ENCODE measurements around the gene OSMR.

Gene OSMR

DNA sequence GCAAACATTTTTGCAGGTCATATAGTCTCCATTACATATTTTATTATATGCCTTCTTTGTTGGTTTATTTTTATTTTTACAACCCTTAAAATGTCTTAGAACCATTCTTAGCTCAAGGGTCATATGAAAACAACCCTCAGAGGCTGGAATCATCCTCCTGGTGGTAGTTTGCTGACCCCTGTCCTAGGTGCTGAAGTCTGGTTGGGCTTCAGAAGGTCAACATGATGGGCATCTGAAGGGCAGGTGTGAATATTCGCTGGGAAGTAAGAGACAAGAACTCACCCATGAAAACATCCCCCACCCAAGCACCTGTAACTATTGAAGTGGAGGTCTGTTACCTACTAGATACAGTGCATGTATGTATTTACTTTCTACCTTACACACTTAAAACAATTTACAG lies 75.4 kb downstream of the OSMR start:
- no peak for FAIRE-seq
- DNase-seq (ENCODE audit: extremely low spot score, insufficient read length, low read depth), result no peak

DNA sequence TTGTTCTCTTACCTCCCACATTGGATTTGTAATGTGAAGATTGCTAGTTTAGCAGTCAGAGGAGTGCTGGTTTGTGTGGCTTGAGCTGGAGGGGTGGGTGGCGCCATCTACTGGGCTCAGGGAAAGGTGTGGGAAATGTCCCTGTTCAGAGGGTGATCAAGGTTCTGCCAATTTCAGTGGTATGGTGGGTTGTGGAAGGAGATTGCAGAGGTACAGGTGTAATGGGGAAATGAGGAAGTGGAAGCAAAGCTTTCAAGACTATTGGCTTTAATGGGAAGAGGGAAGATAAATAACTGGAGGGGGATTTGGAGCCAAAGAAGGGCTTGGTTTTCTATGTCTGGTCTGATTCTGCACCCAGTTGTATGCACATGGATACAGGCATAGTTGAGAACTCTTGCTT lies 76.4 kb downstream of the OSMR start:
- DNase-seq (ENCODE audit: extremely low spot score, insufficient read length, low read depth) (peak; percentile 18), FAIRE-seq (no peak)

DNA sequence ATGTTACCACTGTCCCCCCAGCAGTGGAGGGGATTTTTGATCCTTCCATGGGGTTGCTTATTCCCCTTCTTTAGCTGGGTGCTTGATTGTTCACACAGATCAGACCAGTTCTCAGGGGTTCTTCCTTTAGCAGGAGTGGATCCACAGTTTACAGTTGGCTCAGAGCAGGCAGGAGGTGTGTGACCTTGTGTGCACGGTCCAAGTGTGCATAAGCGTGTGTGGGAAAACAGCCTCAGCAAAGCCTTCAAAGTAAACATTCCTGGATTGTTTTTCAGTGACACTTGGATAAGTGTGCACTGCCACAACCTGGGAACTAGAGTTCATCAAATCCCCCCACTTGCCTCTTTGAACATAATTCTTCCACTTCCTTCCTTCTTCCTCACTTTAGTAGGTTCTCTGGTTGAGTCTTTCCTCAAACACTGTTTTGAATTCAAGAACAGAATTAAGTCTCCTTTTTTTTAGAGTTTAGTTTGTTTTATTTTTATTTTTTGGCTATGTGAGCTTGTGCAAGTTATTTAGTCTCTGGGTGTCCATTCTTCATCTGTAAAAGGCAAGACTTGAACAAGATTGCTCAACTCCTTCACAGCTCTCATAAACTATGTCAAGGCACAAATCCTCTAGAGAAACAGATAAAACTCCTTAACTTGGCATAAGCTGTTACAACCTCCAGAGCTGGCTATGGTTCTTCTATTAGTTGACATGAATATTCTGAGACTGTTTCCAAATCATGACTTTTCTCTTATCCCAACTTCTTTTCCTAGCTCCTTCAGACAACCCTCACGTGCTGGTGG lies 78.0 kb downstream of the OSMR start:
- FAIRE-seq (no peak), DNase-seq (ENCODE audit: extremely low spot score, insufficient read length, low read depth) (no peak)

- DNase-seq (ENCODE audit: extremely low spot score, insufficient read length, low read depth), result no peak
- no peak for FAIRE-seq
These were observed 79.5 kb downstream of the OSMR start for GRCh38 chr5:38925154-38925925.

DNA sequence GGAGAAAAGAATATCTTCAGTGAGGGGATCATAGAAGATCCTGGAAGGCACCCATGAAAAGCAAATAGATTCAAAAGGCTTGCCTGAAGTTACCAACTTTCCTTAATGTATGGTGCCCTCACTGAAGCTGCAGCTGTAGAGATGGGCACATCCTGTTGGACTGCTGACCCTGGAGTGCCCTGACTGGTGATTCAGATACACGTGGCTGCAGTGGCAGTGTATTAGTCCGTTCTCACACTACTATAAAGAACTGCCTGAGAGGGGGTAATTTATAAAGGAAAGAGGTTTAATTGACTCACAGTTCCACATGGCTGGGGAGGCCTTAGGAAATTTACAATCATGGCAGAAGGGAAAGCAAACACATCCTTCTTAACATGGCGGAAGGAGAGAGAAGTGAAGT lies 80.3 kb downstream of the OSMR start:
- DNase-seq (ENCODE audit: extremely low spot score, insufficient read length, low read depth) (no peak), FAIRE-seq (no peak)

GRCh38 chr5:38927470-38927869 lies 81.7 kb downstream of the OSMR start:
- DNase-seq (ENCODE audit: extremely low spot score, insufficient read length, low read depth) (no peak), FAIRE-seq (no peak)

GRCh38 chr5:38929838-38930237 lies 84.0 kb downstream of the OSMR start:
- DNase-seq (ENCODE audit: extremely low spot score, insufficient read length, low read depth) (no peak), FAIRE-seq (no peak)

DNA sequence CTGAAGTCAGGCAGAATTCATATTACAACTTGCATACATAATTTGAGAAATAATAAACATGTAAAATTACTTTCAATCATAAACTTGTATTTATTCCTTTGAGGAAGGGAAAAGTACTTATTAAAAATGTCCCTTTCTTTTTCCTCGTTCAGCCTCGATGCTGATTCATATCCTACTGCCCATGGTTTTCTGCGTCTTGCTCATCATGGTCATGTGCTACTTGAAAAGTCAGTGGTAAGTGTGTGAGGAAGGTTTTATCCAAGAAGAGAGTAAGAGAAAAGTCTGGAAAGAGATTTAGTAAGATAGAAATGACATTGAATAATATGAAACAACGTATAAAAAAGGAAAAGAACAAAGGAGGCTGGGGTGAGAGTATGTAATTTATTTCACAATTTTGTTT lies 85.9 kb downstream of the OSMR start:
- FAIRE-seq (no peak), DNase-seq (ENCODE audit: extremely low spot score, insufficient read length, low read depth) (no peak)

DNA sequence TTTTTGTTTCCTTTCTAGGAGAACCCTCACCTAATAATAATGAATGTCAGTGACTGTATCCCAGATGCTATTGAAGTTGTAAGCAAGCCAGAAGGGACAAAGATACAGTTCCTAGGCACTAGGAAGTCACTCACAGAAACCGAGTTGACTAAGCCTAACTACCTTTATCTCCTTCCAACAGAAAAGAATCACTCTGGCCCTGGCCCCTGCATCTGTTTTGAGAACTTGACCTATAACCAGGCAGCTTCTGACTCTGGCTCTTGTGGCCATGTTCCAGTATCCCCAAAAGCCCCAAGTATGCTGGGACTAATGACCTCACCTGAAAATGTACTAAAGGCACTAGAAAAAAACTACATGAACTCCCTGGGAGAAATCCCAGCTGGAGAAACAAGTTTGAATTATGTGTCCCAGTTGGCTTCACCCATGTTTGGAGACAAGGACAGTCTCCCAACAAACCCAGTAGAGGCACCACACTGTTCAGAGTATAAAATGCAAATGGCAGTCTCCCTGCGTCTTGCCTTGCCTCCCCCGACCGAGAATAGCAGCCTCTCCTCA lies 87.1 kb downstream of the OSMR start:
- FAIRE-seq (no peak), DNase-seq (ENCODE audit: extremely low spot score, insufficient read length, low read depth) (no peak)

GRCh38 chr5:38935437-38935836 lies 89.6 kb downstream of the OSMR start:
- FAIRE-seq, result no peak

DNA sequence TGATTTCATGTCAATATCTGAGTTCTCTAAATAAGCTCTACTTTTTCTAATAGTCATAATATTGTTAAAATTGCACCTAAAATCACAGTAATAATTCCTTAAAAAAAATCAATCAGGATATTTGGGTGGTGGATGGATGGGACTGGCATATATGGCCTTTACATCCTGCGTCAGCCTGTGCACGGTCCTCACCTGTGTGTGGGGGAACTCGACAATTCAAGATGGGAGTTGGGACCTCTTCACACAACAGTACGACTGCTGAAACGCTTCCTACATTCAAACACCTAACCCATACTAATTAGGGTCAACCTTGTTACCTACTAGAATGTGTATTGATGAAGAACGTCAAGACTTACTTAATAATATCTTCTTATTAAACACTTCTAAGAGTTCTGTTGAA lies 90.5 kb downstream of the OSMR start:
- DNase-seq (ENCODE audit: extremely low spot score, insufficient read length, low read depth) (no peak), FAIRE-seq (no peak)

More at GRCh38 chr5:38935437-38935836, 89.6 kb downstream of the OSMR start:
- no peak for DNase-seq (ENCODE audit: extremely low spot score, insufficient read length, low read depth)

DNA sequence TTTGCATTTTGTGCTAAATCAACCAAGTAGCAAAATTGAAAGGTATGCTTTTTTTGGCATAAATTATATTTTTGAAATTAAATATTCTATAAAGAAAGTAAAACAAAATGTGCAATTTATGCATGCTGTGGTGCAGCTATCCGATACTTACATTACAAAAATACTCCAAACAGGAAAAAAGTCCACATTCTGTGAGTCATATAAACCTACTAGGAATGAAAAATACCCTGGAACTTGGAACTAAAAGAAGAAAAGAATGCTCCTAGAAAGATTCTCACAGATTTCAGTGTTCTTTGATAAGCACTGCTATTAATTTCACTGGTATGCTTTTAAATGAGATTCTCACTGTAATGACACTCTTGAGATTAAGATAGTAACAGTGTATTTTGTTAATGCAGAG lies 92.6 kb downstream of the OSMR start:
- FAIRE-seq, result no peak
- no peak for DNase-seq (ENCODE audit: extremely low spot score, insufficient read length, low read depth)

GRCh38 chr5:38938973-38939372 lies 93.2 kb downstream of the OSMR start:
- no peak for FAIRE-seq
- DNase-seq (ENCODE audit: extremely low spot score, insufficient read length, low read depth), result no peak

DNA sequence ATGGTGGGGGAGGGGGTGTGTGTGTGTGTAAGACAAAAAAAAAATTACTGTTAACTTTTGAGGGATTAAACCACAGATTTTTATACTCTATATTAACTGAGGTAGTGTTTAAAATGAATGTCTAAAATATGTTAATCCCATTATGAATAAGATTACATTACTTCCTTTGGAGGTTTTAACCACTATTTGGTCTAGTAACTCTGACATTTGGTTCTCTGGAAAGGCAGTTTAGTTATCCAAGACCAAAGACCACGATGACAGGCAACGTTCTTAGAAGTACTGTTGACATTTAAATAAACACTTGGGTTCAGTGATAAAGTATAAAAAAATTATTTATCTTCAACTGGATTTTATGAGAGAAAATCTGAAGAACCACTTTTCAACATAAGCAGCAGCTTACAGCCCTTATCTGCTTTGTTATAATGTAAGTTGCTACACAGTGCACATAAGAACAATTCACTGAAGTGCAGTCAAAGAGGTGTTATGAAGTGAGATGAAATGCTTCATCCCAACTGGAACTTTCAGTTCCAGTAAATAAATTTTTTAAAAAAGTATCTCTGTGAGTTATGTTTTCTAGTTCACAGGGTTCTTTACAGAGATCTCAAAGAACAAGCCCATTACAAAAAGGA lies 94.5 kb downstream of the OSMR start:
- DNase-seq (ENCODE audit: extremely low spot score, insufficient read length, low read depth) (no peak), FAIRE-seq (no peak)

- no peak for FAIRE-seq
- DNase-seq (ENCODE audit: extremely low spot score, insufficient read length, low read depth), result no peak
These were observed 96.1 kb downstream of the OSMR start for GRCh38 chr5:38941912-38942311.

- FAIRE-seq (no peak), DNase-seq (ENCODE audit: extremely low spot score, insufficient read length, low read depth) (no peak)
These were observed 98.5 kb downstream of the OSMR start for GRCh38 chr5:38944282-38944681.

- no peak for FAIRE-seq
- no peak for DNase-seq (ENCODE audit: extremely low spot score, insufficient read length, low read depth)
These were observed 102.7 kb downstream of the OSMR start for GRCh38 chr5:38948501-38948900.

DNA sequence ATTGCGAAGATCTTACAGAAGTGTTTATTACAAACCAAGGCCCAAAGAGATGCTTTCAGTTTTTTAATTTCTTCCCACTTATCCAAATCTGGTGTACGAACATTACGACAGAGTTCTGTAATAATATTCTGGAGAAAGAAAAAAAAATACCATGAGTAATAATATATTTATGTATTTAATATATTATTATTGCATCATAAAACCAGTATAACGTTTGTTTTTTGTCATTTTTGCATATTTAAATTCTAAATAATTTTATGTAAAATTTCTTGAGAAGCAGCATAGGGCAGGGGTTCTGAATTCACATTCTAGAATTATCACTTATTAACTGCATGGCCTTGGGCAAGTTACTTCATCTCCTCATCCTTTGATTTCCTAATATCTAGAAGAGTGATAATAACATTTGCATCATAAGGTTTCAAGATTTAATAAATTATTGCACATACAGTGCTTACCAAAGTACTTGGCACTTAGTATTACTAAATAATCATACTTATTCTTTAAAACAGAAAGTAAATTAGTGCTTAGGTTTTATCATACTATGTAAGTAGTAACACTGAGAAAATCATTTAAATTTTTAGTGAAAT lies 107.7 kb downstream of the OSMR start:
- DNase-seq (ENCODE audit: extremely low spot score, insufficient read length, low read depth) (no peak), FAIRE-seq (no peak)

GRCh38 chr5:38961691-38962090 lies 115.9 kb downstream of the OSMR start:
- FAIRE-seq, result no peak
- no peak for DNase-seq (ENCODE audit: extremely low spot score, insufficient read length, low read depth)

DNA sequence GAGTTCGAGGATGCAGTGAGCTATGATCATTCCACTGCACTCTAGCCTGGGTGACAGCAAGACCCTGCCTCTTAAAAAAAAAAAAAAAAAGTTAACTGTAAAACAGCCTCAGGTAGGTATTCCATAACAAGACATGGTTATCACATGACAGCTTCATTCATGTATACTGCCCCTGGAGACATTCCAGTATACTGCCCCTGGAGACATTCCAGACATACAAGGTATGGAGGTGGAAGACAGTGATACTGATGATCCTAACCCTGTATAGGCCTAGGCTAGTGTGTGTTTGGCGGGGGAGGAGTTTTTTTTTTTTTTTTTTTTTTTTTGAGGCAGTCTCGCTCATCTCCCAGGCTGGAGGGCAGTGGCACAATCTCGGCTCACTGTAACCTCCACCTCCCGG lies 122.9 kb downstream of the OSMR start:
- no peak for FAIRE-seq
- no peak for DNase-seq (ENCODE audit: extremely low spot score, insufficient read length, low read depth)
